Stimulated activated CD8-positive, alpha-beta memory T cell treated with anti-CD3 and anti-CD28 coated beads, Interleukin-12 subunit alpha, Interleukin-12 subunit beta, amount 100 ng/mL, for 1 hour (primary cell): ENCODE results near the gene MYH7.
"Not testable (repeated sequence)": the region's sequence is repeated elsewhere in the genome, so short reads cannot be mapped to it uniquely, and the experiment has no call there.

ENCODE experiments used
- DNase-seq: peaks from one replicate; pipeline ENCODE4 v3.0.0-alpha.2; 2020; ENCODE audit warnings: low read depth

The MYH7 gene

GRCh38 chr14:23386266-23386657 lies 49.2 kb downstream of the MYH7 start:
- not testable (repeated sequence) for DNase-seq

- DNase-seq: no peak
These were observed 49.7 kb downstream of the MYH7 start for GRCh38 chr14:23385642-23386265.

GRCh38 chr14:23385244-23385641 lies 50.2 kb downstream of the MYH7 start:
- DNase-seq: no peak

- no peak for DNase-seq
These were observed 50.9 kb downstream of the MYH7 start for GRCh38 chr14:23384364-23385080.

GRCh38 chr14:23382731-23383440 lies 52.6 kb downstream of the MYH7 start:
- no peak for DNase-seq

GRCh38 chr14:23382276-23382675 lies 53.2 kb downstream of the MYH7 start:
- DNase-seq: no peak

- no peak for DNase-seq
These were observed 53.6 kb downstream of the MYH7 start for GRCh38 chr14:23381871-23382270.

- no peak for DNase-seq
These were observed 54.5 kb downstream of the MYH7 start for GRCh38 chr14:23380976-23381375.

- DNase-seq: no peak
These were observed 55.1 kb downstream of the MYH7 start for GRCh38 chr14:23380197-23380914.

- peak; percentile 54 for DNase-seq
These were observed 55.9 kb downstream of the MYH7 start for GRCh38 chr14:23379366-23380196.

GRCh38 chr14:23378612-23379220 lies 56.7 kb downstream of the MYH7 start:
- DNase-seq: no peak

- DNase-seq: no peak
These were observed 57.6 kb downstream of the MYH7 start for GRCh38 chr14:23377573-23378563.

GRCh38 chr14:23377198-23377550 lies 58.3 kb downstream of the MYH7 start:
- no peak for DNase-seq

GRCh38 chr14:23376482-23377197 lies 58.8 kb downstream of the MYH7 start, which contains the start of gene CMTM5:
CMTM5 (plus strand) TSS chr14:23377046; CDS start chr14:23377252, 206 bp downstream.
- no peak for DNase-seq

- no peak for DNase-seq
These were observed 59.8 kb downstream of the MYH7 start for GRCh38 chr14:23375527-23376251.

- DNase-seq: no peak
These were observed 62.4 kb downstream of the MYH7 start for GRCh38 chr14:23373041-23373440.

GRCh38 chr14:23372509-23372908 lies 63.0 kb downstream of the MYH7 start, which contains the start of gene IL25:
IL25 (plus strand) TSS chr14:23372809.
- no peak for DNase-seq

GRCh38 chr14:23371865-23372264 lies 63.6 kb downstream of the MYH7 start:
- DNase-seq: no peak
